HCT116 (cell line): ENCODE data around the gene SLC10A2. TPM values are rescaled to one million over a fixed set of nuclear protein-coding genes. Genes with fewer than 3 reads are reported as not detected.

Experiments used
- ATAC-seq: fragments of 200-7000 bp; cut with Tn5 transposase; 2 replicates; pipeline ENCODE4 v1.9.1; 2020; ENCODE audit warnings: mild to moderate bottlenecking, moderate library complexity
- BruUV-seq: library from RNA; stranded (reverse); fragments of 400-500 nt; replicated peaks from 2 replicates; lab custom pipeline; 2021; lab: Mats Ljungman, UMichigan
- CTCF ChIA-PET: fragments of 300-600 bp; sonication (Branson Sonifier 250); formaldehyde crosslinking; loops from one replicate; lab custom pipeline; 2021; ENCODE audit warnings: antibody characterized with exemption; lab: Charles Lee
- POLR2A ChIA-PET: fragments of 300-600, 350-600 bp; sonication (Branson Sonifier 250); formaldehyde crosslinking; loops from one replicate; lab custom pipeline; 2021; ENCODE audit warnings: antibody characterized with exemption; lab: Charles Lee
- RAD21 ChIA-PET, 2 experiments: fragments of 300-600 bp; sonication (Branson Sonifier 250); formaldehyde crosslinking; loops; one replicate each; lab custom pipeline; 2023; ENCODE audit warnings: low total read pairs in 2 of 2; ENCODE audit not compliant: uncharacterized antibody in 2 of 2, unreplicated experiment in 2 of 2, low non-redundant PET in 1 of 2; lab: Charles Lee
- DNase-seq: peaks from one replicate; pipeline ENCODE4 v3.0.0-alpha.2; 2010; ENCODE audit warnings: low read depth, low spot score
- H2AFZ ChIP-seq: fragments of 200-600 bp; shearing (Covaris generic), sonication (generic); 2 replicates; pipeline ENCODE4 v1.6.1; 2017; ENCODE audit warnings: low read depth, mixed run types, mixed read lengths, antibody characterized with exemption, low read length; ENCODE audit not compliant: poor library complexity, severe bottlenecking
- H3K27ac ChIP-seq: 2 replicates; pipeline ENCODE4 v1.5.1; 2012; ENCODE audit warnings: low read depth, low read length
- H3K27me3 ChIP-seq: fragments of 200-600 bp; sonication (generic); 2 replicates; pipeline ENCODE4 v1.6.1; 2016; ENCODE audit warnings: mixed run types, low read length, mixed read lengths; ENCODE audit not compliant: insufficient read depth
- H3K36me3 ChIP-seq, 2 experiments: fragments of 200-500 bp in 1 of 2; fragments of 200-600 bp in 1 of 2; sonication (Bioruptor generic) in 1 of 2; sonication (generic) in 1 of 2; 2 replicates each; pipeline versions ENCODE4 v1.5.1 to v1.6.1; 2014 to 2016; ENCODE audit warnings: low read length in 2 of 2, inconsistent platforms in 1 of 2, mixed read lengths in 1 of 2, mixed run types in 1 of 2; ENCODE audit not compliant: insufficient read depth in 2 of 2, control insufficient read depth in 1 of 2
- H3K4me1 ChIP-seq, 2 experiments: fragments of 200-600 bp in 1 of 2; sonication (generic) in 1 of 2; 2 replicates each; pipeline versions ENCODE4 v1.5.1 to v1.6.1; 2012 to 2017; ENCODE audit warnings: low read length in 2 of 2, inconsistent platforms in 1 of 2, mild to moderate bottlenecking in 1 of 2, mixed read lengths in 1 of 2, mixed run types in 1 of 2, moderate library complexity in 1 of 2; ENCODE audit not compliant: insufficient read depth in 2 of 2, control insufficient read depth in 1 of 2
- H3K4me2 ChIP-seq: fragments of 200-600 bp; sonication (generic); 2 replicates; pipeline ENCODE4 v1.6.1; 2017; ENCODE audit warnings: mixed run types, low read length, mixed read lengths
- H3K4me3 ChIP-seq, 2 experiments: fragments of 200-600 bp in 1 of 2; sonication (generic) in 1 of 2; replicated peaks in 1 of 2; 2 replicates each; pipeline ENCODE4 v1.5.1; 2011 to 2016; ENCODE audit warnings: low read length in 2 of 2, control low read depth in 1 of 2, low read depth in 1 of 2, mild to moderate bottlenecking in 1 of 2, mixed read lengths in 1 of 2, mixed run types in 1 of 2
- H3K79me2 ChIP-seq: fragments of 200-600 bp; sonication (generic); 2 replicates; pipeline ENCODE4 v1.6.1; 2017; ENCODE audit warnings: mild to moderate bottlenecking, mixed run types, low read length, moderate library complexity, mixed read lengths; ENCODE audit not compliant: insufficient read depth
- H3K9ac ChIP-seq: fragments of 200-600 bp; sonication (generic); 2 replicates; pipeline ENCODE4 v1.6.1; 2016; ENCODE audit warnings: low read length, mixed read lengths
- H3K9me2 ChIP-seq: fragments of 200-600 bp; sonication (generic), shearing (Covaris generic); 2 replicates; pipeline ENCODE4 v1.6.1; 2017; ENCODE audit warnings: mixed run types, mild to moderate bottlenecking, moderate library complexity; ENCODE audit not compliant: insufficient read depth
- H3K9me3 ChIP-seq, 2 experiments: fragments of 200-500 bp in 1 of 2; fragments of 200-600 bp in 1 of 2; sonication (Bioruptor generic) in 1 of 2; sonication (generic) in 1 of 2; 2 replicates each; pipeline ENCODE4 v1.6.1; 2014 to 2017; ENCODE audit warnings: low read length in 2 of 2, mixed read lengths in 2 of 2, inconsistent platforms in 1 of 2, low read depth in 1 of 2, mild to moderate bottlenecking in 1 of 2, mixed run types in 1 of 2, moderate library complexity in 1 of 2; ENCODE audit not compliant: control insufficient read depth in 1 of 2, insufficient read depth in 1 of 2
- H4K20me1 ChIP-seq: fragments of 200-600 bp; sonication (generic), shearing (Covaris generic); 2 replicates; pipeline ENCODE4 v1.6.1; 2017; ENCODE audit warnings: mixed run types, mild to moderate bottlenecking, moderate library complexity; ENCODE audit not compliant: insufficient read depth
- CEBPB ChIP-seq: IDR thresholded peaks from 2 replicates; pipeline ENCODE4 v1.6.1; 2012; ENCODE audit warnings: low read depth
- EGR1 ChIP-seq: IDR thresholded peaks from 2 replicates; pipeline ENCODE4 v1.6.1; 2012; ENCODE audit warnings: low read depth
- ELF1 ChIP-seq: IDR thresholded peaks from 2 replicates; pipeline ENCODE4 v1.6.1; 2012; ENCODE audit warnings: low read depth, borderline replicate concordance
- FOSL1 ChIP-seq: IDR thresholded peaks from 2 replicates; pipeline ENCODE4 v1.6.1; 2012; ENCODE audit warnings: low read depth
- JUND ChIP-seq: IDR thresholded peaks from 2 replicates; pipeline ENCODE4 v1.6.1; 2012
- POLR2AphosphoS5 ChIP-seq: IDR thresholded peaks from 2 replicates; pipeline ENCODE4 v1.6.1; 2011; ENCODE audit warnings: mild to moderate bottlenecking, low read depth, low read length, moderate library complexity
- RAD21 ChIP-seq: IDR thresholded peaks from 2 replicates; pipeline ENCODE4 v1.6.1; 2012; ENCODE audit warnings: low read depth, mild to moderate bottlenecking
- SIN3A ChIP-seq: IDR thresholded peaks from 2 replicates; pipeline ENCODE4 v1.6.1; 2012; ENCODE audit warnings: low read depth
- SP1 ChIP-seq: IDR thresholded peaks from 2 replicates; pipeline ENCODE4 v1.6.1; 2012; ENCODE audit warnings: low read depth
- SRF ChIP-seq: IDR thresholded peaks from 2 replicates; pipeline ENCODE4 v1.6.1; 2012; ENCODE audit warnings: low read depth
- TCF7L2 ChIP-seq: IDR thresholded peaks from 2 replicates; pipeline ENCODE4 v1.7.0; 2011; ENCODE audit warnings: borderline replicate concordance, inconsistent platforms; ENCODE audit not compliant: insufficient read depth, insufficient read length; ENCODE audit errors: extremely low read depth
- YY1 ChIP-seq: IDR thresholded peaks from 2 replicates; pipeline ENCODE4 v1.6.1; 2011; ENCODE audit warnings: low read length, low read depth, moderate library complexity, mild to moderate bottlenecking; ENCODE audit not compliant: insufficient replicate concordance; ENCODE audit errors: extremely low read depth
- ZFX ChIP-seq: fragments of 450-650 bp; IDR thresholded peaks from 2 replicates; pipeline ENCODE4 v1.6.1; 2017
- ZNF274 ChIP-seq: fragments of 200-500 bp; sonication (Bioruptor generic); IDR thresholded peaks from 2 replicates; pipeline ENCODE4 v1.6.1; 2014; ENCODE audit warnings: mild to moderate bottlenecking, low read depth, low read length, inconsistent platforms
- intact Hi-C: fragments of 100-400 bp; cut with micrococcal nuclease; formaldehyde crosslinking; loops from 2 replicates; pipeline ENCODE4 v1.10.0; 2022
- total RNA-seq: library from RNA; stranded (reverse); gene quantifications from one replicate; pipeline ENCODE4 v1.2.1, GENCODE V29; 2021; ENCODE audit not compliant: unreplicated experiment
- TF ChIP-seq, protein P1 (sequence below), 3 experiments: fragments of 200-600 bp in 1 of 3; sonication (generic) in 1 of 3; IDR thresholded peaks in 2 of 3; conservative IDR thresholded peaks in 1 of 3; 2 replicates each; pipeline ENCODE4 v1.5.1; 2012 to 2017; ENCODE audit warnings: low read depth in 2 of 3, low read length in 2 of 3, antibody characterized with exemption in 1 of 3, borderline replicate concordance in 1 of 3, control low read depth in 1 of 3, mild to moderate bottlenecking in 1 of 3, mixed read lengths in 1 of 3, mixed run types in 1 of 3, moderate library complexity in 1 of 3; ENCODE audit not compliant: insufficient read depth in 1 of 3
- TF ChIP-seq, protein P2 (sequence below): IDR thresholded peaks from 2 replicates; pipeline ENCODE4 v1.6.1; 2012; ENCODE audit warnings: low read depth
- TF ChIP-seq, protein P3 (sequence below): IDR thresholded peaks from 2 replicates; pipeline ENCODE4 v1.6.1; 2011; ENCODE audit warnings: mild to moderate bottlenecking, low read length, moderate library complexity; ENCODE audit not compliant: insufficient replicate concordance; ENCODE audit errors: extremely low read depth

The SLC10A2 gene
- total RNA-seq, 1 experiment from 2014 or later = not detected

DNA sequence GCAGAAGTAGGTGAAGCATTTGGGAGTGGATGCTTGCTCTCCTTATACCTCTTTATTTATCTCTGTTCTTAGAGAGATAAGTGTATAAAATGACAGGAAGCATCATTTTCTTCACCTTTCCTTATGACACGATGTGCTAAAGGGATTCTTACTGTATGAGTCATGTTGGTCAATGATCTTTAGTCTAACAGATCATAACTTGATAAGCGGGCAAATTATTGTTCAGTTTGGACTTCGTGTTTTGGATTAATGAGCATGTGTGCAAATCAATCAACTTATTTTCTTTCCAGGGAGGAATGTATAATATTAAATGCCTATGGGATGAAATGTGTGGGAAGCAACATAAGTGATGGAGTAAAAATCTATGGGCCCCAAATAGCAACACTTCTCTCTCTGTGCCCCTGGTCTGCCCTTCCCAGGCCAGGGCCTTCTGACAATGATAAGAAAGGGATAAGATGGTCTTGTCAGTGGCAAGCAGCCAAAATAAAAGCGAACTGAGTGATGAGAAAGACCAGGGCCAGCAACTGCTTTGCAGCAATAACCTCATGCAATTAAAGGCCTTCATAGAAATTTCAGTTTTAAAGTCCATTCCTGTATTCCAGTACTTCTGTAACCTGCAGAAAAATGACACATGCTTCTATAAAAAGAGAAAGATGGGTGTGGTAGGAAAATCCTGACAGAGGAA is 61.4 kb downstream of the SLC10A2 start:
- BruUV-seq = no TSS peak
- Histone ChIP-seq H3K9me3 (no peaks in the 10 kb centered on the region), H3K4me2 (no peak overlapping the region), H3K4me3 (no peak overlapping the region), H4K20me1 (no peaks in the 10 kb centered on the region), H3K27ac (no peak overlapping the region), H3K9me2 (no peaks in the 10 kb centered on the region), H3K4me1 (no peaks in the 10 kb centered on the region), H3K9ac (no peak overlapping the region), H2AFZ (no peak overlapping the region), H3K27me3 (no peaks in the 10 kb centered on the region), H3K79me2 (no peaks in the 10 kb centered on the region), H3K36me3 (no peaks in the 10 kb centered on the region)
- POLR2A ChIA-PET = no interaction called here
- RAD21 ChIA-PET = no interaction called here
- DNase-seq (no peak), ATAC-seq (no peak)
- intact Hi-C loops = no loop called here
- TF ChIP-seq SP1 (no peak), EGR1 (no peak), RAD21 (no peak), ZNF274 (no peak), FOSL1 (no peak), JUND (no peak), POLR2AphosphoS5 (no peak), SIN3A (no peak), YY1 (no peak), TCF7L2 (no peak), ELF1 (no peak), ZFX (no peak), SRF (no peak), CEBPB (no peak)
- TF ChIP-seq, protein P1, sequence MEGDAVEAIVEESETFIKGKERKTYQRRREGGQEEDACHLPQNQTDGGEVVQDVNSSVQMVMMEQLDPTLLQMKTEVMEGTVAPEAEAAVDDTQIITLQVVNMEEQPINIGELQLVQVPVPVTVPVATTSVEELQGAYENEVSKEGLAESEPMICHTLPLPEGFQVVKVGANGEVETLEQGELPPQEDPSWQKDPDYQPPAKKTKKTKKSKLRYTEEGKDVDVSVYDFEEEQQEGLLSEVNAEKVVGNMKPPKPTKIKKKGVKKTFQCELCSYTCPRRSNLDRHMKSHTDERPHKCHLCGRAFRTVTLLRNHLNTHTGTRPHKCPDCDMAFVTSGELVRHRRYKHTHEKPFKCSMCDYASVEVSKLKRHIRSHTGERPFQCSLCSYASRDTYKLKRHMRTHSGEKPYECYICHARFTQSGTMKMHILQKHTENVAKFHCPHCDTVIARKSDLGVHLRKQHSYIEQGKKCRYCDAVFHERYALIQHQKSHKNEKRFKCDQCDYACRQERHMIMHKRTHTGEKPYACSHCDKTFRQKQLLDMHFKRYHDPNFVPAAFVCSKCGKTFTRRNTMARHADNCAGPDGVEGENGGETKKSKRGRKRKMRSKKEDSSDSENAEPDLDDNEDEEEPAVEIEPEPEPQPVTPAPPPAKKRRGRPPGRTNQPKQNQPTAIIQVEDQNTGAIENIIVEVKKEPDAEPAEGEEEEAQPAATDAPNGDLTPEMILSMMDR (IDR thresholded peaks at IDR 0.05 in 2 of 3, conservative IDR thresholded peaks at IDR 0.05 in 1 of 3; ENCODE audit: borderline replicate concordance in 1 of 3, insufficient read depth in 1 of 3, low read depth in 2 of 3, low read length in 2 of 3) = no peak
- TF ChIP-seq, protein P2, sequence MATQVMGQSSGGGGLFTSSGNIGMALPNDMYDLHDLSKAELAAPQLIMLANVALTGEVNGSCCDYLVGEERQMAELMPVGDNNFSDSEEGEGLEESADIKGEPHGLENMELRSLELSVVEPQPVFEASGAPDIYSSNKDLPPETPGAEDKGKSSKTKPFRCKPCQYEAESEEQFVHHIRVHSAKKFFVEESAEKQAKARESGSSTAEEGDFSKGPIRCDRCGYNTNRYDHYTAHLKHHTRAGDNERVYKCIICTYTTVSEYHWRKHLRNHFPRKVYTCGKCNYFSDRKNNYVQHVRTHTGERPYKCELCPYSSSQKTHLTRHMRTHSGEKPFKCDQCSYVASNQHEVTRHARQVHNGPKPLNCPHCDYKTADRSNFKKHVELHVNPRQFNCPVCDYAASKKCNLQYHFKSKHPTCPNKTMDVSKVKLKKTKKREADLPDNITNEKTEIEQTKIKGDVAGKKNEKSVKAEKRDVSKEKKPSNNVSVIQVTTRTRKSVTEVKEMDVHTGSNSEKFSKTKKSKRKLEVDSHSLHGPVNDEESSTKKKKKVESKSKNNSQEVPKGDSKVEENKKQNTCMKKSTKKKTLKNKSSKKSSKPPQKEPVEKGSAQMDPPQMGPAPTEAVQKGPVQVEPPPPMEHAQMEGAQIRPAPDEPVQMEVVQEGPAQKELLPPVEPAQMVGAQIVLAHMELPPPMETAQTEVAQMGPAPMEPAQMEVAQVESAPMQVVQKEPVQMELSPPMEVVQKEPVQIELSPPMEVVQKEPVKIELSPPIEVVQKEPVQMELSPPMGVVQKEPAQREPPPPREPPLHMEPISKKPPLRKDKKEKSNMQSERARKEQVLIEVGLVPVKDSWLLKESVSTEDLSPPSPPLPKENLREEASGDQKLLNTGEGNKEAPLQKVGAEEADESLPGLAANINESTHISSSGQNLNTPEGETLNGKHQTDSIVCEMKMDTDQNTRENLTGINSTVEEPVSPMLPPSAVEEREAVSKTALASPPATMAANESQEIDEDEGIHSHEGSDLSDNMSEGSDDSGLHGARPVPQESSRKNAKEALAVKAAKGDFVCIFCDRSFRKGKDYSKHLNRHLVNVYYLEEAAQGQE = no peak
- TF ChIP-seq, protein P3, sequence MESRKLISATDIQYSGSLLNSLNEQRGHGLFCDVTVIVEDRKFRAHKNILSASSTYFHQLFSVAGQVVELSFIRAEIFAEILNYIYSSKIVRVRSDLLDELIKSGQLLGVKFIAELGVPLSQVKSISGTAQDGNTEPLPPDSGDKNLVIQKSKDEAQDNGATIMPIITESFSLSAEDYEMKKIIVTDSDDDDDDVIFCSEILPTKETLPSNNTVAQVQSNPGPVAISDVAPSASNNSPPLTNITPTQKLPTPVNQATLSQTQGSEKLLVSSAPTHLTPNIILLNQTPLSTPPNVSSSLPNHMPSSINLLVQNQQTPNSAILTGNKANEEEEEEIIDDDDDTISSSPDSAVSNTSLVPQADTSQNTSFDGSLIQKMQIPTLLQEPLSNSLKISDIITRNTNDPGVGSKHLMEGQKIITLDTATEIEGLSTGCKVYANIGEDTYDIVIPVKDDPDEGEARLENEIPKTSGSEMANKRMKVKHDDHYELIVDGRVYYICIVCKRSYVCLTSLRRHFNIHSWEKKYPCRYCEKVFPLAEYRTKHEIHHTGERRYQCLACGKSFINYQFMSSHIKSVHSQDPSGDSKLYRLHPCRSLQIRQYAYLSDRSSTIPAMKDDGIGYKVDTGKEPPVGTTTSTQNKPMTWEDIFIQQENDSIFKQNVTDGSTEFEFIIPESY = no peak
- CTCF ChIA-PET = no interaction called here
